Activated CD4-positive, alpha-beta T cell treated with anti-CD3 and anti-CD28 coated beads for 36 hours (primary cell): Measurements from ENCODE around the gene MAP3K20. TPM values are rescaled to one million over a fixed set of nuclear protein-coding genes. Genes with fewer than 3 reads are reported as not detected.

Experiments
- ATAC-seq: fragments of 200-7000 bp; cut with Tn5 transposase; one replicate; pipeline ENCODE4 v1.10.0; 2021; ENCODE audit warnings: mild to moderate bottlenecking, moderate library complexity
- CTCF ChIA-PET: fragments of 350-600 bp; sonication (Branson Sonifier 250); formaldehyde crosslinking; loops from one replicate; lab custom pipeline; 2021; ENCODE audit warnings: antibody characterized with exemption; lab: Charles Lee
- POLR2A ChIA-PET: fragments of 350-600 bp; sonication (Branson Sonifier 250); formaldehyde crosslinking; loops from one replicate; lab custom pipeline; 2021; ENCODE audit warnings: antibody characterized with exemption, inconsistent platforms; lab: Charles Lee
- DNase-seq: peaks from one replicate; pipeline ENCODE4 v3.0.0-alpha.2; 2020
- H3K27ac Mint-ChIP-seq: one replicate; pipeline ENCODE4 v1.8.0; 2021; ENCODE audit warnings: mixed read lengths
- H3K27me3 Mint-ChIP-seq: one replicate; pipeline ENCODE4 v1.8.0; 2021; ENCODE audit warnings: mixed read lengths
- H3K36me3 Mint-ChIP-seq: one replicate; pipeline ENCODE4 v1.8.0; 2021; ENCODE audit warnings: low read depth, mixed read lengths
- H3K4me1 Mint-ChIP-seq: one replicate; pipeline ENCODE4 v1.8.0; 2021; ENCODE audit warnings: mixed read lengths
- H3K4me3 Mint-ChIP-seq: one replicate; pipeline ENCODE4 v1.8.0; 2021; ENCODE audit warnings: mild to moderate bottlenecking, moderate library complexity, mixed read lengths
- H3K9me3 Mint-ChIP-seq: one replicate; pipeline ENCODE4 v1.8.0; 2021; ENCODE audit warnings: low read depth, mixed read lengths
- intact Hi-C, 2 experiments: fragments of 100-400 bp; cut with DNase I in 1 of 2; cut with micrococcal nuclease in 1 of 2; formaldehyde crosslinking; loops; one replicate each; pipeline versions ENCODE4 v1.14.2 to v1.15.1; 2022 to 2024; cut with DNase I, micrococcal nuclease
- total RNA-seq, 2 experiments: library from RNA; stranded (reverse); gene quantifications; one replicate each; pipeline ENCODE4 v1.2.3, GENCODE V29; 2021

MAP3K20 gene
- total RNA-seq, 2 experiments from 2014 or later: 8.1 to 8.4 TPM

- Mint-ChIP-seq H3K4me3 (no peak overlapping the region), H3K27ac (no peak overlapping the region), H3K27me3 (peaks cover 30% of the 10 kb centered on the region), H3K9me3 (no peaks in the 10 kb centered on the region), H3K4me1 (no peaks in the 10 kb centered on the region), H3K36me3 (no peaks in the 10 kb centered on the region)
- DNase-seq (no peak), ATAC-seq (no peak)
- ChIA-PET CTCF (interaction anchor here (0.6 to 1.3 kb wide), 3 partner anchors 56 to 510 kb away, joined by 3 to 4 read pairs (median 3); no protein-coding TSS in a partner anchor), POLR2A (no interaction called here)
- intact Hi-C loops: no loop called here
These were observed 8.6 kb upstream of the MAP3K20 start for GRCh38 chr2:173066887-173067676.

GRCh38 chr2:173075056-173075780, 428 bp upstream of the MAP3K20 start:
- H3K36me3 Mint-ChIP-seq: no peaks in the 10 kb centered on the region
- no peak for DNase-seq
- ChIA-PET POLR2A (no interaction called here), CTCF (interaction anchor here (2.2 kb wide), 1 partner anchor 48 kb away, joined by 12 read pairs; no protein-coding TSS in a partner anchor)
- H3K4me3 Mint-ChIP-seq: peak overlapping the region; percentile 69
- H3K27ac Mint-ChIP-seq: peak overlapping the region; percentile 29
- no peaks in the 10 kb centered on the region for H3K9me3 Mint-ChIP-seq
- peaks cover 22% of the 10 kb centered on the region for H3K4me1 Mint-ChIP-seq
- intact Hi-C loops: loop anchor here (1.0 to 10.0 kb wide), 4 partner anchors 26 to 280 kb away; partner anchors contain the start of gene CDCA7 (in 2 of the 2)
- ATAC-seq: peak; percentile 5
- H3K27me3 Mint-ChIP-seq: peaks cover 36% of the 10 kb centered on the region

- intact Hi-C loops: loop anchor here (1.0 to 10.0 kb wide), 7 partner anchors 28 to 278 kb away; partner anchors contain the start of gene CDCA7 (in 2 of the 2)
- ChIA-PET POLR2A (no interaction called here), CTCF (interaction anchor here (1.5 kb wide), 1 partner anchor 50 kb away, joined by 5 read pairs; no protein-coding TSS in a partner anchor)
- ATAC-seq: no peak
- peaks cover 22% of the 10 kb centered on the region for H3K4me1 Mint-ChIP-seq
- H3K27me3 Mint-ChIP-seq: peaks cover 38% of the 10 kb centered on the region
- H3K36me3 Mint-ChIP-seq: no peaks in the 10 kb centered on the region
- no peaks in the 10 kb centered on the region for H3K9me3 Mint-ChIP-seq
- peak overlapping the region; percentile 76 for H3K27ac Mint-ChIP-seq
- H3K4me3 Mint-ChIP-seq: peak overlapping the region; percentile 76
- peak; percentile 51 for DNase-seq
These were observed 1.1 kb downstream of the MAP3K20 start for GRCh38 chr2:173076581-173077345.

GRCh38 chr2:173077506-173078177, 2.0 kb downstream of the MAP3K20 start:
- H3K4me3 Mint-ChIP-seq: peak overlapping the region; percentile 76
- ChIA-PET POLR2A (interaction anchor here (0.7 kb wide), 1 partner anchor 62 kb away, joined by 3 read pairs; no protein-coding TSS in a partner anchor), CTCF (interaction anchor here (1.5 kb wide), 1 partner anchor 50 kb away, joined by 5 read pairs; no protein-coding TSS in a partner anchor)
- peaks cover 22% of the 10 kb centered on the region for H3K4me1 Mint-ChIP-seq
- H3K27ac Mint-ChIP-seq: no peak overlapping the region
- no peaks in the 10 kb centered on the region for H3K9me3 Mint-ChIP-seq
- peaks cover 29% of the 10 kb centered on the region for H3K27me3 Mint-ChIP-seq
- DNase-seq (no peak), ATAC-seq (no peak)
- intact Hi-C loops: loop anchor here (1.0 to 10.0 kb wide), 7 partner anchors 29 to 277 kb away; partner anchors contain the start of gene CDCA7 (in 2 of the 2)
- no peaks in the 10 kb centered on the region for H3K36me3 Mint-ChIP-seq

- ChIA-PET POLR2A (no interaction called here), CTCF (interaction anchor here (0.6 kb wide), 1 partner anchor 132 kb away, joined by 4 read pairs; no protein-coding TSS in a partner anchor)
- Mint-ChIP-seq H3K36me3 (no peaks in the 10 kb centered on the region), H3K9me3 (no peaks in the 10 kb centered on the region), H3K4me3 (no peak overlapping the region), H3K27ac (no peak overlapping the region), H3K4me1 (peaks cover 22% of the 10 kb centered on the region), H3K27me3 (peaks cover 27% of the 10 kb centered on the region)
- intact Hi-C loops: loop anchor here (5.0 to 10.0 kb wide), 2 partner anchors 273 to 276 kb away; partner anchors contain the start of gene CDCA7 (in 2 of the 2)
- ATAC-seq: no peak
- no peak for DNase-seq
These were observed 3.5 kb downstream of the MAP3K20 start for GRCh38 chr2:173079141-173079540.

GRCh38 chr2:173079973-173080860, 4.6 kb downstream of the MAP3K20 start:
- H3K4me1 Mint-ChIP-seq: peaks cover 17% of the 10 kb centered on the region
- ChIA-PET POLR2A (interaction anchor here (0.7 kb wide), 1 partner anchor 41 kb away, joined by 3 read pairs; no protein-coding TSS in a partner anchor), CTCF (interaction anchor here (0.6 to 1.5 kb wide), 3 partner anchors 7 to 131 kb away, joined by 4 to 5 read pairs (median 4); no protein-coding TSS in a partner anchor)
- peaks cover 18% of the 10 kb centered on the region for H3K27me3 Mint-ChIP-seq
- no peak overlapping the region for H3K4me3 Mint-ChIP-seq
- no peak overlapping the region for H3K27ac Mint-ChIP-seq
- no peaks in the 10 kb centered on the region for H3K36me3 Mint-ChIP-seq
- no peak for ATAC-seq
- H3K9me3 Mint-ChIP-seq: no peaks in the 10 kb centered on the region
- intact Hi-C loops: loop anchor here (5.0 to 10.0 kb wide), 2 partner anchors 272 to 275 kb away; partner anchors contain the start of gene CDCA7 (in 2 of the 2)
- no peak for DNase-seq

- intact Hi-C loops: no loop called here
- Mint-ChIP-seq H3K36me3 (no peaks in the 10 kb centered on the region), H3K4me3 (no peak overlapping the region), H3K4me1 (no peaks in the 10 kb centered on the region), H3K9me3 (no peaks in the 10 kb centered on the region), H3K27me3 (peaks cover 8% of the 10 kb centered on the region), H3K27ac (no peak overlapping the region)
- POLR2A ChIA-PET: no interaction called here
- CTCF ChIA-PET: no interaction called here
- ATAC-seq: no peak
- DNase-seq: no peak
These were observed 11.0 kb downstream of the MAP3K20 start for GRCh38 chr2:173086518-173087213.

- POLR2A ChIA-PET: no interaction called here
- Mint-ChIP-seq H3K9me3 (no peaks in the 10 kb centered on the region), H3K4me1 (no peaks in the 10 kb centered on the region), H3K27ac (no peak overlapping the region), H3K36me3 (no peaks in the 10 kb centered on the region), H3K27me3 (peaks cover 8% of the 10 kb centered on the region), H3K4me3 (no peak overlapping the region)
- CTCF ChIA-PET: no interaction called here
- intact Hi-C loops: no loop called here
- DNase-seq (no peak), ATAC-seq (no peak)
These were observed 11.6 kb downstream of the MAP3K20 start for GRCh38 chr2:173087214-173087581.

GRCh38 chr2:173087793-173088496, 12.3 kb downstream of the MAP3K20 start:
- ATAC-seq (no peak), DNase-seq (no peak)
- intact Hi-C loops: no loop called here
- ChIA-PET POLR2A (no interaction called here), CTCF (interaction anchor here (1.2 kb wide), 1 partner anchor 13 kb away, joined by 3 read pairs; no protein-coding TSS in a partner anchor)
- H3K27me3 Mint-ChIP-seq: peaks cover 8% of the 10 kb centered on the region
- H3K4me1 Mint-ChIP-seq: no peaks in the 10 kb centered on the region
- H3K4me3 Mint-ChIP-seq: no peak overlapping the region
- H3K27ac Mint-ChIP-seq: no peak overlapping the region
- H3K36me3 Mint-ChIP-seq: no peaks in the 10 kb centered on the region
- no peaks in the 10 kb centered on the region for H3K9me3 Mint-ChIP-seq
